ENCODE results near the gene PXDC1. TPM values are rescaled to one million over a fixed set of nuclear protein-coding genes. Genes with fewer than 3 reads are reported as not detected.

Gene PXDC1
- total and polyA plus RNA-seq, 4 donors = 21.0 to 53.8 (median 43.3) TPM

DNA sequence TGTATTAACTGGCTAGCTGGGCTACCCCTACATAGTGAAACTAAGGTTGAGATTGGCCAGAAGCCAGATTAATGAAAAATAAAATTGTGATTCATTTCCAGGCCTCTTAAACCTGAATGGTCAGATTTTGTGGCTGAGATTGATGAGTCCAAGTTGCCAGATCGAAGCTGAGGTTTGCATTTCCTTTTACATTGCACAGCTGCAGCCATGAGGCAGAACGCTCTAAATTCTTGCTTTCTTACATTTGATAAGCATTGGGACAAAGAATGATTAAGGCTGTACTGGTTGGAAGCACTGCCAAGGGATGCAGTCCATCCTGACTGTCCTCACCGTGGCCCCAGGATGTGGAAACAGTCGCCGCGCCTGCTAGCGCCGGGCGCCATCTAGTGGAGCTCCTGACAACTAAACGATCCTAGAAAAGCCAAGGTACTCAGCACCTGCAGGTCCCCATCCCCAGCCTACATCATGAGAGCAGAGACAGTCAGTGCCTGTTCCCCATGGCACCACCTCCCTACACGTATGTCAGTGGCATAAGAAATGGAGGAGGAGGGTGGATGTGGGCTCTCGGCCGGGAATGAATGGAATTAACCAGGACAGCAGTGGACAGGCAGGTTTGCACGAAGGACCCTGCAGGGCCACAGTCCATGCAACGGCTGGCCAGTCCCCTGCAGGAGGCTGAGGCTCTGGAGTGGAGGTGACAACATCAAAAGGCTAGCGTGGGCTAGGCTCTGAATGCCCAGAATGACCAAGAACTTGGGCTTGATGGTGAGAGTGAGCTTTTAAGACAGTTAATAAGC, 19.0 kb downstream of the PXDC1 start:
- Histone ChIP-seq H3K4me3 (no peak overlapping the region), H3K36me3 (ENCODE audit: control insufficient read depth in 4 of 4, insufficient read depth in 4 of 4, low read length in 4 of 4) (peaks cover 11 to 30% (median 16%) of the 10 kb centered on the region in 4 donors), H3K9ac (ENCODE audit: insufficient read depth in 1 of 2, low read length in 2 of 2) (no peak overlapping the region), H3K9me3 (ENCODE audit: control insufficient read depth in 4 of 4, insufficient read depth in 3 of 4, low read length in 3 of 4) (peaks cover 0 to 2% (median 0%) of the 10 kb centered on the region in 4 donors), H3K27me3 (ENCODE audit: control insufficient read depth in 3 of 3, insufficient read depth in 3 of 3, low read length in 2 of 3) (no peaks in the 10 kb centered on the region), H3K27ac (ENCODE audit: low read depth in 1 of 2, low read length in 1 of 2) (no peak overlapping the region), H3K4me1 (ENCODE audit: control insufficient read depth in 5 of 5, insufficient read depth in 5 of 5, low read length in 5 of 5) (peaks cover 0 to 8% (median 3%) of the 10 kb centered on the region in 5 donors)
- TF ChIP-seq, protein P1, sequence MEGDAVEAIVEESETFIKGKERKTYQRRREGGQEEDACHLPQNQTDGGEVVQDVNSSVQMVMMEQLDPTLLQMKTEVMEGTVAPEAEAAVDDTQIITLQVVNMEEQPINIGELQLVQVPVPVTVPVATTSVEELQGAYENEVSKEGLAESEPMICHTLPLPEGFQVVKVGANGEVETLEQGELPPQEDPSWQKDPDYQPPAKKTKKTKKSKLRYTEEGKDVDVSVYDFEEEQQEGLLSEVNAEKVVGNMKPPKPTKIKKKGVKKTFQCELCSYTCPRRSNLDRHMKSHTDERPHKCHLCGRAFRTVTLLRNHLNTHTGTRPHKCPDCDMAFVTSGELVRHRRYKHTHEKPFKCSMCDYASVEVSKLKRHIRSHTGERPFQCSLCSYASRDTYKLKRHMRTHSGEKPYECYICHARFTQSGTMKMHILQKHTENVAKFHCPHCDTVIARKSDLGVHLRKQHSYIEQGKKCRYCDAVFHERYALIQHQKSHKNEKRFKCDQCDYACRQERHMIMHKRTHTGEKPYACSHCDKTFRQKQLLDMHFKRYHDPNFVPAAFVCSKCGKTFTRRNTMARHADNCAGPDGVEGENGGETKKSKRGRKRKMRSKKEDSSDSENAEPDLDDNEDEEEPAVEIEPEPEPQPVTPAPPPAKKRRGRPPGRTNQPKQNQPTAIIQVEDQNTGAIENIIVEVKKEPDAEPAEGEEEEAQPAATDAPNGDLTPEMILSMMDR (IDR thresholded peaks at IDR 0.05; ENCODE audit: control extremely low read depth, extremely low read depth) = peak; percentile 74
- ATAC-seq (ENCODE audit: insufficient read depth, low FRiP score) = peak; percentile 74
- WGBS, 2 donors = 27 to 31% methylated on average over 16 of the region's 16 CpGs
- DNase-seq = peak; percentile 80 to 87 (median 83)

DNA sequence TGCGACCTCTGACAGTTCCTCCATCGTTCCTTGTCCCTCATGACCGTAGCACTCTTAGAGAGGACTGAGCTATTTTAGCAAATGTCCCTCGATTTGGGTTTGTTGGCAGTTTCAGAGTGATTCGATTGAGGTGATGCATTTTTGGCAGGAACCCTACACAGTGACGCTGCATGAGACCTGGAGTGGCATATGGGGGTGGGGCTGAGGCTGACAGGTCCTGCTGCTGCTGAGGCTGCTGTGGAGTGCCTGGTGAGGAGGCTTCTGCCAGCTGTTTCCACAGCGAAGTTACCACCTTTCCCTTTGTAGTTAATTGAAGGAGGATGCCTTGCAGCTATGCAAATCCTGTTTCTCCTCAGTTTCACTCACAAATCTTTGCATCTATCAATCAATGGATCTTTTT, 19.8 kb downstream of the PXDC1 start:
- peaks cover 0 to 8% (median 3%) of the 10 kb centered on the region in 5 donors for H3K4me1 ChIP-seq (ENCODE audit: control insufficient read depth in 5 of 5, insufficient read depth in 5 of 5, low read length in 5 of 5)
- DNase-seq (no peak), ATAC-seq (ENCODE audit: insufficient read depth, low FRiP score) (no peak)
- peaks cover 0 to 2% (median 0%) of the 10 kb centered on the region in 4 donors for H3K9me3 ChIP-seq (ENCODE audit: control insufficient read depth in 4 of 4, insufficient read depth in 3 of 4, low read length in 3 of 4)
- TF ChIP-seq, protein P1 (IDR thresholded peaks at IDR 0.05; ENCODE audit: control extremely low read depth, extremely low read depth) = no peak
- WGBS, 2 donors = 64 to 76% methylated on average over 7 of the region's 7 CpGs
- H3K36me3 ChIP-seq (ENCODE audit: control insufficient read depth in 4 of 4, insufficient read depth in 4 of 4, low read length in 4 of 4) = peaks cover 9 to 31% (median 14%) of the 10 kb centered on the region in 4 donors
- no peak overlapping the region for H3K4me3 ChIP-seq
- no peaks in the 10 kb centered on the region for H3K27me3 ChIP-seq (ENCODE audit: control insufficient read depth in 3 of 3, insufficient read depth in 3 of 3, low read length in 2 of 3)
- no peak overlapping the region for H3K27ac ChIP-seq (ENCODE audit: low read depth in 1 of 2, low read length in 1 of 2)
- no peak overlapping the region for H3K9ac ChIP-seq (ENCODE audit: insufficient read depth in 1 of 2, low read length in 2 of 2)

DNA sequence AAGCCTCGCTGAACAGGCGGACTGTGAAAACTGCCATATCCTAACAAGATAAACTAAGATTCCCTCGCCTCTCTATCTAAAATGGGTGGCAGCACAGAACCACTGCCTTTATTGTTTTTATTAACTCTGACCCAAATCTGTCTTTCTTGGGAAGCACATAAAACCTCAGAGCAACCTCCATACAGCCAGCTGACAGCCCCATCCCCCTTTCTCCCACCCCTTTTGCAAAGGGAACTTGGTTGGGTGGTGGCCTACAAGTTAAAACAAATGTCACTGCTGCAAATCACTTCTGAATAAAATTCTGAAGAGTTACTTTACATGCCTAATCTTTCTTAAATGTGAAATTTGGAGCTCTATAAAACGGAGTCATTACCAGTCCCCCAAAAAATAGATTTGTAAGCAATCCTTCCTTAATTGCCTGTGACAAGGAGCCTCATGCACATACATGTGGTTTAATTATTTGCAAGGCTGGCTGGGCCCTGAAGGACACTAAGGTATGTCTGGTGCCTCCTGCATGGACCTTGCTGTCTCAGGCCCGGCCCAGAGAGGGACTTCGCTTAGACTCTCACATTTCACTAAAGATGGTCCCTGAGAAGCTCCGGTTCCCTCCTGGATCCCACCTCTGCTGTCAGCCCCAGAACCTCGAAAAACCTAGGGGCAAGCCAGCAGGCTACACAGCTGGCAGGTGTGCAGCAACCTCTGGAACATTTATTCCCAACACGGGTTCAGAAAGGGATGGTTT, 21.7 kb downstream of the PXDC1 start:
- Histone ChIP-seq H3K27me3 (ENCODE audit: control insufficient read depth in 3 of 3, insufficient read depth in 3 of 3, low read length in 2 of 3) (no peaks in the 10 kb centered on the region), H3K9ac (ENCODE audit: insufficient read depth in 1 of 2, low read length in 2 of 2) (no peak overlapping the region), H3K27ac (ENCODE audit: low read depth in 1 of 2, low read length in 1 of 2) (no peak overlapping the region), H3K4me1 (ENCODE audit: control insufficient read depth in 5 of 5, insufficient read depth in 5 of 5, low read length in 5 of 5) (peaks cover 0 to 8% (median 3%) of the 10 kb centered on the region in 5 donors), H3K36me3 (ENCODE audit: control insufficient read depth in 4 of 4, insufficient read depth in 4 of 4, low read length in 4 of 4) (peaks cover 0 to 36% (median 1%) of the 10 kb centered on the region in 4 donors), H3K9me3 (ENCODE audit: control insufficient read depth in 4 of 4, insufficient read depth in 3 of 4, low read length in 3 of 4) (peaks cover 0 to 2% (median 0%) of the 10 kb centered on the region in 4 donors), H3K4me3 (no peak overlapping the region)
- TF ChIP-seq, protein P1 (IDR thresholded peaks at IDR 0.05; ENCODE audit: control extremely low read depth, extremely low read depth) = no peak
- no peak for ATAC-seq (ENCODE audit: insufficient read depth, low FRiP score)
- WGBS, 2 donors = 95 to 96% methylated on average over 9 of the region's 9 CpGs
- no peak for DNase-seq

Measured in lung (tissue), 12 donors.